ENCODE measurements around the gene HBS1L. TPM values are rescaled to one million over a fixed set of nuclear protein-coding genes. Genes with fewer than 3 reads are reported as not detected.

HBS1L gene
- total RNA-seq, 1 donor: 114 TPM

DNA sequence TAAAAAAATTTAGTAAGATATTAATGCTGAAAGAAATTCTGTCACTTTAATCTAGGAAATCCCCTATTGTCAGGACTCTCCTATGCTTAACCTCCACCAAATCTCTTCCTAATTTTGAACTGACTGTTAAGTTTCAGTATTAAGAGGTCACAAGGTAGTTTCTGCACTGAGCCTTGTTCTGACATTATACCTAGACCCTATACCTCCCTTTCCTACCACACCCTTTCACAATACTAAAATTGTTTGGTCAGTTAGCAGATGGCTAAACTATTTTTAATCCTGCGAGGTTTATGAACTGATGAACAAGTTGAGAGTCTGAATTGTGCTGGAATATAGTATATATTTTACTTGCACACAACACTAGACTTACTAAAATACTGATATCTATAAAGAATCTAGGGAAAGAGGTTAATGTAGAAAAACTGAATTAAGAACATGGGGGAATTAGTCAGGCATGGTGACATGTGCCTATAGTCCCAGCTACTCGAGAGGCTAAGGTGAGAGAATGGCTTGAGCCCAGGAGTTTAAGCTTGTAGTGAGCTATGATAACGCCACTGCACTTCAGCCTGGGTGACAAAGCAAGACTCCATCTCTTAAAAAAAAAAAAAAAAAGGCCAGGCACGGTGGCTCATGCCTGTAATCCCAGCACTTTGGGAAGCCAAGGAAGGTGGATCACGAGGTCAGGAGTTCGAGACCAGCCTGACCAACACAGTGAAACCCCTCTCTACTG is 51.5 kb downstream of the HBS1L start:
- no peak for DNase-seq (ENCODE audit: low read depth)
- TF ChIP-seq, protein P1, sequence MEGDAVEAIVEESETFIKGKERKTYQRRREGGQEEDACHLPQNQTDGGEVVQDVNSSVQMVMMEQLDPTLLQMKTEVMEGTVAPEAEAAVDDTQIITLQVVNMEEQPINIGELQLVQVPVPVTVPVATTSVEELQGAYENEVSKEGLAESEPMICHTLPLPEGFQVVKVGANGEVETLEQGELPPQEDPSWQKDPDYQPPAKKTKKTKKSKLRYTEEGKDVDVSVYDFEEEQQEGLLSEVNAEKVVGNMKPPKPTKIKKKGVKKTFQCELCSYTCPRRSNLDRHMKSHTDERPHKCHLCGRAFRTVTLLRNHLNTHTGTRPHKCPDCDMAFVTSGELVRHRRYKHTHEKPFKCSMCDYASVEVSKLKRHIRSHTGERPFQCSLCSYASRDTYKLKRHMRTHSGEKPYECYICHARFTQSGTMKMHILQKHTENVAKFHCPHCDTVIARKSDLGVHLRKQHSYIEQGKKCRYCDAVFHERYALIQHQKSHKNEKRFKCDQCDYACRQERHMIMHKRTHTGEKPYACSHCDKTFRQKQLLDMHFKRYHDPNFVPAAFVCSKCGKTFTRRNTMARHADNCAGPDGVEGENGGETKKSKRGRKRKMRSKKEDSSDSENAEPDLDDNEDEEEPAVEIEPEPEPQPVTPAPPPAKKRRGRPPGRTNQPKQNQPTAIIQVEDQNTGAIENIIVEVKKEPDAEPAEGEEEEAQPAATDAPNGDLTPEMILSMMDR (IDR thresholded peaks at IDR 0.05; ENCODE audit: insufficient read depth, low read depth, low read length): no peak
- H3K4me3 ChIP-seq (ENCODE audit: low read depth, low read length): no peak overlapping the region

DNA sequence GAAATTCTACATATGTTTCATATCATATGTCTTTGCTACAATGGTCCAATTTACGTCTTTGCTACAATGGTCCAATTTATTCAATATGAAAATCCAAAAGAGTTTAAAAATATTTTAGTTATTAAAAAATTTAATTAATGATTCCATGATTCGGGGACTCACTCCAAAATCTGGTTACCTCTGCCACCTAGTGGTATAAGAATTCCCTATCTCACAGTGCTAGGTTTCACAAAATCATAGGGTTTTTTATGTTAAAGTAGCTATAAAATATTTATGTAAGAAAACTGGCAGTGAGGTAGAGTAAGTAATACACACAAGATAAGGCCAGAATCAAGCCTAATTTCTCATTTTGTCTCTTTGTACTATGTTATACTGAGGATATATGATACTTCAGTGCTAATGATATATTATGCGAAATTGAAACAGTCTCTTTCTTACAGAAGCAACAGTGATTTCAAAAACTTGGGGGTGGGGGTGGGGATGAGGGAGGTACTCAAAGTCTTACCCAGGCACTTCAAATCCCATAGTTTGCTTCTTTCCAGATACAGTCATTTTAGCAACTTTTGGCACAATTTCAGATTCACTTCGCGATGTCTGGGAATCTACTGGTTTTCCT is 52.3 kb downstream of the HBS1L start:
- TF ChIP-seq, protein P1 (IDR thresholded peaks at IDR 0.05; ENCODE audit: insufficient read depth, low read depth, low read length): peak; percentile 61
- DNase-seq (ENCODE audit: low read depth): peak; percentile 29
- H3K4me3 ChIP-seq (ENCODE audit: low read depth, low read length): no peak overlapping the region

DNA sequence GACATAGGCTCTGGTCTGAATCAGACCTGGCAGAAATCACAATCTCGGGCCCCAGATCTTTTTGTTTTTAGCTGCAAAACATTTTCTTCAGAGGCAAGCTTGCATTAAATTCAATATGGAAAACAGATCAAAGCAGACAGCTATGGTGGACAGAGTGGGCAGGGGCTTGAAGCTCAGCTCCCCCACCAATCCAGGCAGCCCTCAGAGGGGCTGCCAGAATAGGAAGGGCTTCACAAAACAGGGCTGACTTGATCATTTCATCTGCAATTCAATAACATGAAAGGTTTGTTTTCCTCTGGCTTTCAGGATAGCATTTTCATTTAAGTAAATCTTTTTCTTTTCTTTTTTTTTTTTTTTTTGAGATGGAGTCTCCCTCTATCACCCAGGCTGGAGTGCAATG is 55.5 kb downstream of the HBS1L start:
- no peak overlapping the region for H3K4me3 ChIP-seq (ENCODE audit: low read depth, low read length)
- TF ChIP-seq, protein P1 (IDR thresholded peaks at IDR 0.05; ENCODE audit: insufficient read depth, low read depth, low read length): no peak
- DNase-seq (ENCODE audit: low read depth): no peak

DNA sequence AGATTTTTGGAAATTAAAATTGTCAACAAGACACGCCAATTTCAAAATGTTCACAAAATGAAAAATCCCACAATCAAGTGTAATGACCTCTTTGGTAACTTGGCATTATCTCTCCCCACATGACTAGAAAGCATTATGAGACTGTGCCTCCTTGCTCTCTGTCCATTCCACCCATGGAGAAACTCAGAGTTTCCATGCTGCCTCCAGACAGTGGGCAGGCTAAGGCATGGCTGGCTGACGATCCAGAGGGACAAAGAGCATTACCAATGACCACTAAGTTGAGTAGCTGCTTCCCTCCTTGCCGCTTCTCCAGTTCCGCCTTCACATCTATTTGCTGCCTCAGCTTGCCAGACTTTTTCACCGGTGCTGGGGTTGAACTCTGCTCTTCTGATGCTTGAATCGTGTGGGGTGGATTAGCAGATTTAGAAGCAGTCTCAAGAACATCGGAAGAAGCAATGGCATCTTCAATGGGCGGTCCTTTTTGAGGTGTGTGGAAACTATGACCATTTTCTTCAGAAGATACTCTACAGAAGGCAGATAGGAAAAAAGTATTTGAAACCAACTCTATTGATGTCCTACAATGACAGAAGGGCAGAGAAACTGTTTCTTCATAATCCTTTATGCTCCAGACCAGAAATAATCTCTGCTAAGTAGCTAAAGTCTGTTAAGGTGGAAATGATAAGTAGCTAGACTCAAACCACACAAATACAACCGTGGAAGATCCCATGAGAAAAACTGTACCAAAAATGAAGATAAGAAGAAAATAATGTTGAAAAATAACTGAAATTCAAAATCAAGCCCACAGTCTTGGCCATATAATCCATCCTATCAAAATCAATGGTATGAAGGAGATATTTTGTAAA is 57.3 kb downstream of the HBS1L start:
- TF ChIP-seq, protein P1 (IDR thresholded peaks at IDR 0.05; ENCODE audit: insufficient read depth, low read depth, low read length): no peak
- H3K4me3 ChIP-seq (ENCODE audit: low read depth, low read length): no peak overlapping the region
- no peak for DNase-seq (ENCODE audit: low read depth)

DNA sequence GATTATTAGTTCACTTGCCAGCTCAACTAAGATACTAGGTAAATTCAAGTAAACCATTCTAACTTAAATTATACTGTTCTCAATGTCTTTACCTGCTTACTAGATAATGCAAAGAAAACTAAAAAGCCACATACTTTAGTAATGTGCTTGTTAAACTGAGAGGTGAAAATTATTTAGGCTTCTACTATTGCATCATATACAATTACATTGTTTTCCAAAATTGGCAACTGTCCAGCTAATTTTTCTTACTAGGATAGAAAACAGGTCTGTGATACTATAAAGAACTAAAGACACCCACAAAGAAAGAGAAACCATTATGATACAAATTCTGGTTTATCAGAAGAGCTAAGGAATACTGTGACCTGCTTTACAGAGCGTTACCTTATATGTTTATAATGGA is 59.1 kb downstream of the HBS1L start:
- peak; percentile 3 for DNase-seq (ENCODE audit: low read depth)
- H3K4me3 ChIP-seq (ENCODE audit: low read depth, low read length): no peak overlapping the region
- TF ChIP-seq, protein P1 (IDR thresholded peaks at IDR 0.05; ENCODE audit: insufficient read depth, low read depth, low read length): no peak

DNA sequence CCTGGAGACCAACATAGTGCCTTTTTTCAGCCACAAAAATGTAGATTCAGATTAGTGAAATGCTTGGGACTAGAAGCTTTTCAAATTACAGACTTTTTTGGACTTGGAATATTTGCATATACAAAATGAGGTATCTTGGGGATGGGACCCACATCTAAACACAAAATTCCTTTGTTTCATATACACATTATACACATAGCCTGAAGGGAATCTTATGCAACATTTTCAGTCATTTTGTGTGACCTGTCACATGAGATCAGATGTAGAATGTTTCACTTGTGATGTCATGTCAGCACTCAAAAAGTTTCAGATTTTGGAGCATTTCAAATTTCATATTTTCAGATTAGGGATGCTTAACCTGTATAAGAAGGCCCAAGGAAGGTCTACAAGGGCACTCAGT is 60.2 kb downstream of the HBS1L start:
- H3K4me3 ChIP-seq (ENCODE audit: low read depth, low read length): no peak overlapping the region
- TF ChIP-seq, protein P1 (IDR thresholded peaks at IDR 0.05; ENCODE audit: insufficient read depth, low read depth, low read length): no peak
- no peak for DNase-seq (ENCODE audit: low read depth)

Data from fibroblast of villous mesenchyme (primary cell).